ENCODE data around the gene KCNQ2. TPM values are rescaled to one million over a fixed set of nuclear protein-coding genes. Genes with fewer than 3 reads are reported as not detected.

KCNQ2 gene
- polyA plus RNA-seq, 3 donors, result not detected

- Histone ChIP-seq H3K9me3 (replicated peaks in 1 of 2; ENCODE audit: control insufficient read depth in 1 of 2, insufficient read depth in 1 of 2, low read length in 2 of 2) (no peaks in the 10 kb centered on the region), H3K27me3 (ENCODE audit: control insufficient read depth in 2 of 2, insufficient read depth in 2 of 2, low read length in 2 of 2) (no peaks in the 10 kb centered on the region), H3K4me1 (ENCODE audit: control insufficient read depth in 1 of 2, insufficient read depth in 2 of 2, low read length in 2 of 2) (no peaks in the 10 kb centered on the region), H3K79me2 (ENCODE audit: insufficient read depth, low read length) (no peaks in the 10 kb centered on the region), H3K4me3 (replicated peaks in 1 of 3; ENCODE audit: low read depth in 2 of 3, low read length in 3 of 3) (no peak overlapping the region), H3K36me3 (replicated peaks in 1 of 2; ENCODE audit: control insufficient read depth in 1 of 2, insufficient read depth in 2 of 2, low read length in 2 of 2) (no peaks in the 10 kb centered on the region), H4K20me1 (ENCODE audit: insufficient read depth, low read length) (no peaks in the 10 kb centered on the region), H2AFZ (ENCODE audit: insufficient read depth, low read depth, low read length, poor library complexity, severe bottlenecking) (no peak overlapping the region), H3K27ac (ENCODE audit: low read depth in 1 of 2, low read length in 2 of 2) (no peak overlapping the region), H3K4me2 (replicated peaks; ENCODE audit: extremely low read depth, low read length, poor library complexity, severe bottlenecking) (no peak overlapping the region), H3K9ac (ENCODE audit: insufficient read depth, low read length, poor library complexity, severe bottlenecking) (no peak overlapping the region)
- H3K9me3 Mint-ChIP-seq, result peaks cover 0 to 2% (median 0%) of the 10 kb centered on the region in 7 donors
- no peak for TF ChIP-seq CTCF (IDR thresholded peaks at IDR 0.05)
- DNase-seq, result no peak
- intact Hi-C loops (cut with micrococcal nuclease), result no loop called here
- H3K4me1 Mint-ChIP-seq, result no peaks in the 10 kb centered on the region
- H3K27ac Mint-ChIP-seq, result no peak overlapping the region
- H3K36me3 Mint-ChIP-seq, result no peaks in the 10 kb centered on the region
- peaks cover 2 to 20% (median 15%) of the 10 kb centered on the region in 3 donors for H3K27me3 Mint-ChIP-seq (ENCODE audit: low read depth in 3 of 3)
- WGBS (ENCODE audit: insufficient coverage), result 92% methylated on average over 25 of the region's 25 CpGs
- H3K4me3 Mint-ChIP-seq, result no peak overlapping the region
These were observed 74.5 kb downstream of the KCNQ2 start for GRCh38 chr20:63397946-63398450.

- intact Hi-C loops (cut with micrococcal nuclease), result no loop called here
- H3K9me3 Mint-ChIP-seq, result peaks cover 0 to 2% (median 0%) of the 10 kb centered on the region in 7 donors
- no peak for TF ChIP-seq CTCF (IDR thresholded peaks at IDR 0.05)
- H3K27ac Mint-ChIP-seq, result no peak overlapping the region
- Histone ChIP-seq H3K36me3 (replicated peaks in 1 of 2; ENCODE audit: control insufficient read depth in 1 of 2, insufficient read depth in 2 of 2, low read length in 2 of 2) (no peaks in the 10 kb centered on the region), H3K4me1 (ENCODE audit: control insufficient read depth in 1 of 2, insufficient read depth in 2 of 2, low read length in 2 of 2) (no peaks in the 10 kb centered on the region), H3K27me3 (ENCODE audit: control insufficient read depth in 2 of 2, insufficient read depth in 2 of 2, low read length in 2 of 2) (no peaks in the 10 kb centered on the region), H3K9ac (ENCODE audit: insufficient read depth, low read length, poor library complexity, severe bottlenecking) (no peak overlapping the region), H3K79me2 (ENCODE audit: insufficient read depth, low read length) (no peaks in the 10 kb centered on the region), H3K27ac (ENCODE audit: low read depth in 1 of 2, low read length in 2 of 2) (no peak overlapping the region), H4K20me1 (ENCODE audit: insufficient read depth, low read length) (no peaks in the 10 kb centered on the region), H3K4me2 (replicated peaks; ENCODE audit: extremely low read depth, low read length, poor library complexity, severe bottlenecking) (no peak overlapping the region), H2AFZ (ENCODE audit: insufficient read depth, low read depth, low read length, poor library complexity, severe bottlenecking) (no peak overlapping the region), H3K9me3 (replicated peaks in 1 of 2; ENCODE audit: control insufficient read depth in 1 of 2, insufficient read depth in 1 of 2, low read length in 2 of 2) (no peaks in the 10 kb centered on the region), H3K4me3 (replicated peaks in 1 of 3; ENCODE audit: low read depth in 2 of 3, low read length in 3 of 3) (no peak overlapping the region)
- H3K27me3 Mint-ChIP-seq (ENCODE audit: low read depth in 3 of 3), result peaks cover 2 to 15% (median 15%) of the 10 kb centered on the region in 3 donors
- no peaks in the 10 kb centered on the region for H3K36me3 Mint-ChIP-seq
- no peak for DNase-seq
- no peak overlapping the region for H3K4me3 Mint-ChIP-seq
- no peaks in the 10 kb centered on the region for H3K4me1 Mint-ChIP-seq
- WGBS (ENCODE audit: insufficient coverage), result 95% methylated on average over 25 of the region's 30 CpGs
These were observed 75.2 kb downstream of the KCNQ2 start for GRCh38 chr20:63397155-63397843.
